ENCODE results near the gene INTS3.

- TF ChIP-seq ESRRA (CRISPR knock-in tag; IDR thresholded peaks at IDR 0.05; ENCODE audit: borderline replicate concordance) (no peak), ETV6 (CRISPR knock-in tag; IDR thresholded peaks at IDR 0.05) (no peak), KAT7 (CRISPR knock-in tag; IDR thresholded peaks at IDR 0.05; ENCODE audit: borderline replicate concordance) (no peak), MAX (CRISPR knock-in tag; IDR thresholded peaks at IDR 0.05) (no peak), ZBTB21 (CRISPR knock-in tag; IDR thresholded peaks at IDR 0.05; ENCODE audit: borderline replicate concordance) (no peak), NR1H2 (CRISPR knock-in tag; IDR thresholded peaks at IDR 0.05) (no peak), FOXP4 (CRISPR knock-in tag; IDR thresholded peaks at IDR 0.05) (no peak), ATF1 (CRISPR knock-in tag; IDR thresholded peaks at IDR 0.05) (no peak), IRF1 (CRISPR knock-in tag; IDR thresholded peaks at IDR 0.05) (no peak)
- TF ChIP-seq, protein P1, sequence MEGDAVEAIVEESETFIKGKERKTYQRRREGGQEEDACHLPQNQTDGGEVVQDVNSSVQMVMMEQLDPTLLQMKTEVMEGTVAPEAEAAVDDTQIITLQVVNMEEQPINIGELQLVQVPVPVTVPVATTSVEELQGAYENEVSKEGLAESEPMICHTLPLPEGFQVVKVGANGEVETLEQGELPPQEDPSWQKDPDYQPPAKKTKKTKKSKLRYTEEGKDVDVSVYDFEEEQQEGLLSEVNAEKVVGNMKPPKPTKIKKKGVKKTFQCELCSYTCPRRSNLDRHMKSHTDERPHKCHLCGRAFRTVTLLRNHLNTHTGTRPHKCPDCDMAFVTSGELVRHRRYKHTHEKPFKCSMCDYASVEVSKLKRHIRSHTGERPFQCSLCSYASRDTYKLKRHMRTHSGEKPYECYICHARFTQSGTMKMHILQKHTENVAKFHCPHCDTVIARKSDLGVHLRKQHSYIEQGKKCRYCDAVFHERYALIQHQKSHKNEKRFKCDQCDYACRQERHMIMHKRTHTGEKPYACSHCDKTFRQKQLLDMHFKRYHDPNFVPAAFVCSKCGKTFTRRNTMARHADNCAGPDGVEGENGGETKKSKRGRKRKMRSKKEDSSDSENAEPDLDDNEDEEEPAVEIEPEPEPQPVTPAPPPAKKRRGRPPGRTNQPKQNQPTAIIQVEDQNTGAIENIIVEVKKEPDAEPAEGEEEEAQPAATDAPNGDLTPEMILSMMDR (IDR thresholded peaks at IDR 0.05) = no peak
- TF ChIP-seq, protein P2, sequence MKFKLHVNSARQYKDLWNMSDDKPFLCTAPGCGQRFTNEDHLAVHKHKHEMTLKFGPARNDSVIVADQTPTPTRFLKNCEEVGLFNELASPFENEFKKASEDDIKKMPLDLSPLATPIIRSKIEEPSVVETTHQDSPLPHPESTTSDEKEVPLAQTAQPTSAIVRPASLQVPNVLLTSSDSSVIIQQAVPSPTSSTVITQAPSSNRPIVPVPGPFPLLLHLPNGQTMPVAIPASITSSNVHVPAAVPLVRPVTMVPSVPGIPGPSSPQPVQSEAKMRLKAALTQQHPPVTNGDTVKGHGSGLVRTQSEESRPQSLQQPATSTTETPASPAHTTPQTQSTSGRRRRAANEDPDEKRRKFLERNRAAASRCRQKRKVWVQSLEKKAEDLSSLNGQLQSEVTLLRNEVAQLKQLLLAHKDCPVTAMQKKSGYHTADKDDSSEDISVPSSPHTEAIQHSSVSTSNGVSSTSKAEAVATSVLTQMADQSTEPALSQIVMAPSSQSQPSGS (CRISPR knock-in tag; IDR thresholded peaks at IDR 0.05; ENCODE audit: borderline replicate concordance, low read depth) = no peak
- TF ChIP-seq, protein P3, sequence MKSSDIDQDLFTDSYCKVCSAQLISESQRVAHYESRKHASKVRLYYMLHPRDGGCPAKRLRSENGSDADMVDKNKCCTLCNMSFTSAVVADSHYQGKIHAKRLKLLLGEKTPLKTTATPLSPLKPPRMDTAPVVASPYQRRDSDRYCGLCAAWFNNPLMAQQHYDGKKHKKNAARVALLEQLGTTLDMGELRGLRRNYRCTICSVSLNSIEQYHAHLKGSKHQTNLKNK (CRISPR knock-in tag; IDR thresholded peaks at IDR 0.05) = no peak
These were observed 48.5 kb downstream of the INTS3 start for GRCh38 chr1:153776352-153776751.
